ENCODE data around the gene PRKCE.

PRKCE gene

DNA sequence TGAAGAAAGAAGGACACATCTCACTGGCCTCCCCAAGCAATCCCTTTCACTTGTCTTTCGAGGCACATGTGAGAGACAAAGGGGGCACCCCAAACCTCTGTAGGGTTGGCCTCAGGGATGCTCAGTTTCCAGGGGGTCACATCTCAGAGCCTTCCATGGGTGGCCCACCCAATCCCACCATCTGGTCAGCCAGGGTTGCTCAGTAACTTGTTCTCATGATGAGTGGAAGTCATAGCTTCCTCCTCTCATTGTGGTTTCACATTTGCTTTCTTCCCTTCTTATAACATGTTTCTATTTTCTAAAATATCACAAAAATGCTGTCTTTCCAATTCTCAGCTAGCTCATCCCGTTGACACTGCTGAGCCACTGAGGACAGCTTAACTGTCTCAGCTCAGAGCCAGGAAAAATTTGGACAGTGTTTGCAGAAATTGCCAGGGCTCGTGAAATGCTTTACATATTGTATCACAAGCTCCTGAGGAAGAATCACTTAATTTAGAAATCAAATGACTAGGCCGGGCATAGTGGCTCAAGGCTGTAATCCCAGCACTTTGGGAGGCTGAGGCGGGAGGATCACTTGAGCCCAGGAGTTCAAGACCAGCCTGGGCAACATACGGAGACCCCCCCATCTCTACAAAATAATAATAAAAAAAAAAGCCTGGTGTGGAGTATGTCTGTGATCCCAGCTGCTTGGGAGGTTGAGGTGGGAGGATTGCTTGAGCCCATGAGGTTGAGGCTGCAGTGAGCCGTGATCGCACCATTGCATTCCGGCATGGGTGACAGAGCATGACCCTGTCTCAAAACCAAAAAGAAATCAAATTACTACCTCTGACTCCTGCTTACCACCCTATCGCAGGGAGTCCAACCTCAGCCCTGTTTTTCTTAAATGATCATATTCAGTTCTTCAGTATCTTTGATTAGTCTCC is 129.3 kb downstream of the PRKCE start:
- no peak for DNase-seq (ENCODE audit: low read depth)

DNA sequence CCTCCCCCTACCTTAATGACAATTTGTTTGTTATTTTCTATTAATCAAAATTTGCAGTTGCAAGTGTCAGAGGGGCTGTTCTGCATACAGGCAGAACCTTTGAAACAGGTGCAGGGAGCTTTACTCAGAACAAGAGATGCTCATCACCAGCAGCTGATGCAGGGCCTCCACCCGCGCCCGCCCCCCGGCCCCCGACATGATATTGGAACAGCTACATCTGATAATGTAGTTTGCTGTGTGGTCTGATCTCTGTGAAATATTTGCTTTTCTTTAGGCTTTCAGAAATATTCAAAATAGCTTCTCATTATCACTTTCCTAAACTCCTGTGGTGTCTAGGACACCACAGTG is 130.0 kb downstream of the PRKCE start:
- DNase-seq (ENCODE audit: low read depth): no peak

DNA sequence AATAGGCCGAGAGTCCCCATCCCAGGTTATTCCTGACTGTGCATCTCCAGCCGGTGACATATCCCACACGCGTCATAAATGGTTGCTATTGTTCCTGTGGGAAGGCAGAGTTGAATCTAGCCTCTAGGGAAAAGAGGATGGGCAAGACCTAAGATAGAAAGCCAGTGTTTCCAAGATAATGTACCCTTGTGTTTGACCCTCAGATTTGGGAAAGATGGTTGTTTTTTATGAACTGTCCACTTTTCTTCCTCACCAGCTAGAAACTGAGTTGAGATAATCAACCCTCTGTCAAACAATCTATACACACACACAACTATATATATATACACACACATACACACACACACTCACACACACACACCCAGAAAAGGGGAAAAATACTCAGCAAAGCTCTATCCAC is 131.0 kb downstream of the PRKCE start:
- no peak for DNase-seq (ENCODE audit: low read depth)

DNA sequence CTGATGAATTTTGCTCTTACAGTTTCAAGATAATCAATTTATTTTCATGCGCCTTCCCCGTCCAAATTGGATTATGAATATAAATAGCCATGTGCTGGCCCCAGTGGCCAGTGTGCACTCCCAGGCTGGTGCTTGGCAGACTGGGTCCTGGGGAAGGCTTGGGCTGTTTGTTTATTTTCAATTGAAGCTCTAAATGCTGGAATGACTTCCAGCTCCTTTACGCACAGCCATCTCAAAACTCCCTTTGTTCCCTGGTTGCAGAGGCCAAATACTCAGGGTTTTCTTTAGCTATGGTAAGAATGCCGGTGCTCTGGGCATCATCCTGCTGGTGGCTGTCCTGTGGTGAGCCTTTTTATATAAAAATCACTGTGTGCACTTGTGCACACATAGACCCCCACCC is 131.5 kb downstream of the PRKCE start:
- no peak for DNase-seq (ENCODE audit: low read depth)

DNA sequence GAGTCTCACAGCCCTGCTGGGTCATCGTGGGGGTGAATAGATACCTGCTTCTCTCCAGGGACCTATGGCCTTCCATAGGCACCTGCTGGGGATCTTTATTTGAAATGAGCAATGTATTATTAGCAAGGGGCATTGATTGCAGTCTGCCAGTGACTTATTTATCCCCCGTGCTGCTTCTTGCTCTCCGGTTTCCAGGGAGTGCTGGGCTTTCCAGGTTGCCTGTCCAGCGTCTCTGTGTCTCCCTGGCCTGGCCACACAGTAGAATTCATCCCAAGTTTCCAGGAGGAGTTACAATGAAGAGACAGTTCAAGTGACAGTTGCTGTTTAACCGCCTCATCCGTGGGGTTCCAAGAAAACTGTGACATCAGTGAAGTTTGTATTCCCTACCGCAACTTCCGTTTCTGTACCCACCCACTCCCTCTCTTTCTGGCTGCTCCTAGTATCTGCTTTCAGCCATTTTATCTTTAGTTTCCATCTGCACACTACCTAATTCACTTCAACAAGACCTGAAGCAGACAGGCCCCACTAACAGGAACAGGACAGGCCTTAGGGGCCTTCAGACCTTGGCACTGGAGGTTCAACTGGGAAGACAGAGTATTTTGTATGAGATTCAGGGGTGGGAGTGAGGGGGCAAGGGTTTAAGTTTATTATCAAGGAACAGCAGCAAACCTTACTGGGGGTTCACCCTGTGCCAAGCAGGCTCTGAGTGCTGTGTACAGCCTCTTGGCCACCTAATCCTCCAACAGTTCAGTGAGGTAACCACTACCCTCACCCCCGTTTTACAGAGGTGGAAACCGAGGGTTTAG is 134.8 kb downstream of the PRKCE start:
- no peak for DNase-seq (ENCODE audit: low read depth)

DNA sequence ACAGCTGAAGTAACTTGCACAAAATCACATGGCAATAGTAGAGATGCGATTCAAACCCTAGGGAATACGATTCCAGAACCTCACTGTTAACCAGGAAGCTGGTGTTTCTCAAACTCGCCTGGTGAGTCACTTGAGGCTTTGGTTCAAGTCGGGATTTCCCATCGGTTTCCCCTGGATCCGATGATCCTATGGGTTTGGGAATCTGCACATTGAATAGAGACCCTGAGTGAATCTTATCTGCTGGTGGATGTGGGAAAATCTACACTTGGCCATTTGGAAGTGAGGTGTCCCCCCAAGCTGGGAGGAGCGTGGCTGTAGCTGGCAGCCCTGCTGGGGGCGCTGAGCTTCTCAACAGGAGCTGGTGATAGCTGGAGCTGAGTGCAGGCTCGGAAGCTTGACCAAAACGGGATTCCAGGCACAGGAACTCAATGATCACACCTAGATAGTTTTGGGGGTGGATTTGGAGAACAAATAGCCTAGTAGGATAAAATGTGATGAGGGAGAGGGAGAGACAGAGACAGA is 135.4 kb downstream of the PRKCE start:
- no peak for DNase-seq (ENCODE audit: low read depth)

DNA sequence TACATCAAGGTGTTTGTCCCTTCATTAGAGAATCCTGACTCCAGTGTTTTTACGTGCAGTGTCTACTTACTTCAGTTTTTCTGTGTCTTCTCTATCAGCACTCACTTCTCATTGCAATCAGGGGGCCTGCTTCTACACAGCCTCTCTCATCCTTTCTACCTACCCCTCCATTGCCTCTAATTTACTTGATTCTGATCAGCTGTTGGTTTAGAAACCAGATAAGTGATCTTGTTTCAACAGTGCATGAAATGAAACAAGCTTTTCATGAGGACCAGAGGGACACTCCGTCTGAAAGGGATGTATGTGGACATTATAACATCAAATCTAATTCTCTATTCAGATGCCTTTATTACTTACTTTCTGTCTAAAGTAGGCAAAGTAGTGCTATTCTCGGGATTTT is 136.9 kb downstream of the PRKCE start:
- no peak for DNase-seq (ENCODE audit: low read depth)

DNA sequence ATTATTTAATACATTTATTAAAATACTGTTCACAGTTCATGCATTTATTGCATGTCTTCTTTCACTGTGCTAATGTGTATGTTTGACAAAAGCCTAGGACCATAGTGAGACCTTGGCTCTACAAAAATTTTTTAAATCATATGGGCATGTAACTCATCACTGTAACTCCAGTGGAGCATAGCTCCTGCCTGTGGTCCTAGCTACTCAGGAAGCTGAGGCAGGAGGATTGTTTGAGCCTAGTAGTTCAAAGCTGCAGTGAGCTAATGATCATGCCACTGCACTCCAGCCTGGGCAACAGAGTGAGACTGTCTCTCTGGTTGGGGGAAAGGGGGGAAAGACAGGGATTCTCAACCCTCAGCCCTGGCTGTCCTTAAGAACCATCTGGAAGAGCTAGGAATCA is 137.8 kb downstream of the PRKCE start:
- DNase-seq (ENCODE audit: low read depth): no peak

DNA sequence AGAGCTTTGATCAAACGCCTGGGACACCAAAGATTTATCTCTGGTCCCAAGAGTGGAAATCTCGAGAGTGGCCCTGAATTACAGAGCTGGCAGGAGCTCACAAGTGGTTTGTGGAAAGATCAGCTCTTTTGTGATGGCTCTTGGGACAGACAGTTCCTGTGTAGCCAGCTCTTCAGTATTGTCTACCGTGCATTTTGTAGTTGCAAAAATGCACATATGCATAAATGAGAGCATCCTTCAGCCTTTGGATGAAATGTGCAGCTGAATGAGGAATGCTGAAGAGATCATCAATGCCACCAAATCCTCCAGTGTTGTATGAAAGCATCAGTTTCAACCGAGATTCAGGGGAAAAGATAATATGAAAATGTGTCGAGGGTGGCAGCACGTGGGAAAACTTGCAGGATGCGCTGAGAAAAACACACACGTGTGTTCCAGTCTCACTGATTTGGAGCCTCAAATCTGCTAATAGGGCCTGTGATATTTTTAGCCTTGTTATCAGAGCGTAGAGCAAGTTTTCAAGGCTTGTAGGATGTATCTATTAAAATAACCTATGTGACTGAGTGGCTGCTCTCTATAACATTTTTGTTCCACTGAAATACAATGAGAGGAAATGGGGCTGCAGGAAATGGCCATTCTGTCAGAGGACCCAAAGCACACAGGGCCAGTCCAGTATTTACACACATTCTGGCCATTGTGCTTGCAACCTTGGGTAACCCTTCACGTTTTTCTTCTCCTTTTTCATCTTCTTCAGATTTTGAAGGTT is 138.7 kb downstream of the PRKCE start:
- DNase-seq (ENCODE audit: low read depth): no peak

DNA sequence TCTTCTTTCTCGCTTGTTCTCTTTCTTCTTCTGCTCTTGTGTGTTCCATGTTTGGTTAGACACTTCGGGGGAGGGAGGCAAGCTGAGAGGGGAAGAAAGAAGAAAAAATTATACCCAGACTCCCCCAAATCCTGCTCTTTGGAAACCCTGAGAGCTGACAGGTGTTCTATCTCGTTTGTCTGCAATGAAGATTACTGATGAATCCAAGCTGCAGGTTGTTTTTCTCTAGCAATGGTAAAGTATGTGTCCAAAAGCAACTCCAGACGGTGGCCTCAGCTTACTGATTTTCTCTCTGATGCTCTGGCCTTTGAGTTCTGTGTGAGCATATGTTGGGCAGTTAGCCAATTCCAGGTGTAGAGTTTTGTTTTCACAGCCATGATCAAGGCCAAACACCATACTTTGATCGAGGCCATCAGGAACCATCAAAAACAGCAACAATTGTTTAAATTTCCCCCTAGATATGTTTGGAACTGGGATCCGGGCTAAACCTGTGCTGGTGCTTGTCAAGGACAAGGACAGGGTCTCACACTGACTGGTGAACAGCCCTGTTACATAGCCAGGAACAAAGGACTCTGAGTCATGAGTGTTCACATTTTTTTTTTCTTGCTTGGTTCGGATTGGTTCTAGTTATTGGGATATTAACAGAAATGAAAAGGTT is 142.0 kb downstream of the PRKCE start:
- DNase-seq (ENCODE audit: low read depth): no peak

DNA sequence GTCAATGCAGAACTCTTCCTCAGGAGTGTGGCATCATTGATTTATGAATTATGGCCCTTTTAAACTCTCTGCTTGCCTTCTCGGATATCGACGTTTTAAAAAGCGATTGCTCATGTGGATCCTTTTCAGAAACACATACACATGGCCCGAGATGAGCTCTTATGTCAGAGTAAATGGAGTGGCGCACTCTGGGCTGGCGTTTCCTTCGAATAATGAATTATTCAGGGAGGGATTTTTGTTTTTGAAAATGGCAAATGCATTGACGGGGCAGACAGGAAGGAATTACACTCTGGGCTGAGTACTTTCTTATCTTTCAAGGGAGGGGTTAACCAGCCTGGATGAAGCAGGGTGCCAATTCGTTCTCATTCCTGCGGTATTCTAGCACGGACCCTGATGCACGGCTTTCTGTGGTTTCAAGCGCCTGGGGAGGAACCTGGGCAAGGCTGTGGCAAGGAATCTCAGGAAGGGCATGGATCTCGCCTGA is 142.7 kb downstream of the PRKCE start:
- no peak for DNase-seq (ENCODE audit: low read depth)

DNA sequence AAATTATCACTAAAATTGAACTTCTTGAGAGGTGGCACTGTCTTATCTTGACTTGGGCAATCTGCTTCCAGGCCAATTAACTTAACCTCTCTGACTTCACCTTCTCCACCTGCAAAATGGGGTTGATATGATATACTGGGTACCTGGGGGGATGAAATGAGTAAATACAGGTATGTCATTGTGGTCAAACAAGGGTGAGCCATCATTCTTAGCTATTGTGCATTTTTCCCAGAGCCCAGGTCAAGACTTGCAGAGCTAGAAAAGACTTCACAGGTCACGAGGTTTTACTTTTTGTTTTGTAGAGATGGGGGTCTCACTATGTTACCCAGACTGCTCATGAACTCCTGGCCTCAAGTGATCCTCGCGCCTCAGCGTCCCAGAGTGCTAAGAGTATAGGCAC is 145.0 kb downstream of the PRKCE start:
- no peak for DNase-seq (ENCODE audit: low read depth)

DNA sequence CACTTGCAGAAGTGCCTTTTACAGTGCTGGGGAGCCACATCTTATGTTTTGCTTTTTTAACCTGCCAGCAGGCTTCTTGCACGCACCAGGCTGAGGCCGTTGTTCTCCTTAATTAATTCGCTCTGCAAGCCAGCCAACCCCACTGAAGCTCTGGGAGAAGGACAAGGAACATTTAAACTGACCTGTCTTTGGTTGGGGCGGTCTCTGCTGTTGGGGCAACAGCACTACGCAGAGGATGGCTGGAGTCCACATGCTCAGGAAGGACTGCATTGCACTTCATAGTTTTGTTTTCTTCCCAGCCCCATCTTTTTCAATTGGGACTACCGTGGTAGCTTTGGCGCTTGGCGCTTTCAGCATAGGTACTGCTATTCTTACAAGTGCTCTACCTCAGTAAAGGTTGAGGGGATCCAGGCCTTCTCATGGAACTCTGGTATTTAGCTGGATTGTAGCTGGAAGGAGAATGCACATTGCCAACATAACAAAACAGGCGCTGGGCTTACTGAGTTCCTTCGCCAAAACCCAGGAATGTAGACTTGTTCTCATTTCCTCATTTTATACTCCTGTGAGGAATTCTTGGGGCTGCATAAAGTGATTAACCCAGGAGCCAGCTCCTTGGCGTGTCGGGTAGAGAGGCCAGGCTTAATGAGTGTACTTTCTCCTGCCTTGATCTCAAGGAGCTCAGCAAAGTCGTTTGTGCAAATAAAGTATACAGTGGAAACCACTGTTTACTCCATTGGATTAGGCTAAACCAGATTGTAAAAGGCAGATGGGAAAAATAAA is 146.2 kb downstream of the PRKCE start:
- no peak for DNase-seq (ENCODE audit: low read depth)

DNA sequence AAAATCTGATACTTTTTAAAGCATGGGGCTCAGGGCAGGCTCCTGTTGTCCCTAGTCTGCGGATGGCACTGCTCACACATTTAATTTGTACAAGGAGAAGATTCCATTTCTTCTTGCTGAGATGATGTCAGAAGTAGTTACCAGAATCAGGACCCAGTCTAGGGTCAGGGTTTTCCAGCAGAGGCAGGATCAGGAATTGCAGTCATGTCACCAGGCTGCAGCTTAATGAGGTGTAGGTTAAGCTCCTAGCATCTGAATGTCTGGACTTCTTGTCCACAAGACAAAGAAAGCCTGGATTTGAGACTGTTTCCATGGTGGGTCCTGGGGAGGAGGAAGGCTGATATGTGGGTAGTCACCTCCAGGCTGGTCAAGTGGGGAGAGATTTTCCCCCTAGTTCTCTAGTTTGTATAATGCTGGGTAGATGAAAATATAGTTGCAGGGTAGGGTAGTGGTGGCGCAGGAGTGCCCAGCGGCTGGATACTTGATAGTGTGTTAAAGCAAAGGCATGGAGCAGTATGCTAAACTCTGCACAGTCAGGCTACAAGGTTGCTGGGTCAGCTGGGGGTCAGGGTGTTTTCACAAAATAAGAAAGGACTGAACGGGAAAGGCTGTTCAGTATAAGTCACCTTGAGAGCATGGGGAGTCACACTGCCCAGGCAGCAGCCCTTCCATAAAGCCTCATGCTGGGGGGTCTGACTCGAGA is 148.4 kb downstream of the PRKCE start:
- no peak for DNase-seq (ENCODE audit: low read depth)

DNA sequence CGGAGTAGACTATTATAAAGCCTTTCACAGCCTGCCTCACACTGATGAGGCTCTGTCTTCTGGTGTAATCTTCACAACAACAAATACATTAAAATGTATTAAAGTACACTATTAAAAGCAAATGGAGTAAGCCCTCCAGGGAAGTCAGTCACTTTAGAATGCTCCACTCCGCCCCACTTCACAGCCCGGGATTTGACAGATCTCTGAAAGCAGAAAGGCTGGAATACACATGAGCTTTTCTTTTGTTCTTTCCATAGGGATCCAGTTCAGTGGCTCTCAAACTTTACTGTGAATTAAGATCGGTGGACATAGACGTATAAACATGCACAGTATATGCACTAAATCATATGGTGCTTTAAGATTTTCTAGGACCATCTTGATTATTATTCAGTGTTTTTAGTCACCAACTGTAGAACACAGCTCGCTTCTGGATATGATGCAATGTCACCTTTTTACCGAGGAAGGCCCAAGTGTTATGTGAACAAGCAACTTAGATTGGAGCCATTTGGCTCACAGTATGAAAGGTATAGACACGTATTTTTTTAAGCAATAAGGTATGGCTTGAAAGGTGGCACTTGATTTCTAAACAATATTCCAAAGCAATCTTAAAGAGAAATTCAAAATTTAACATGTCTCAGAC is 151.1 kb downstream of the PRKCE start:
- DNase-seq (ENCODE audit: low read depth): no peak

DNA sequence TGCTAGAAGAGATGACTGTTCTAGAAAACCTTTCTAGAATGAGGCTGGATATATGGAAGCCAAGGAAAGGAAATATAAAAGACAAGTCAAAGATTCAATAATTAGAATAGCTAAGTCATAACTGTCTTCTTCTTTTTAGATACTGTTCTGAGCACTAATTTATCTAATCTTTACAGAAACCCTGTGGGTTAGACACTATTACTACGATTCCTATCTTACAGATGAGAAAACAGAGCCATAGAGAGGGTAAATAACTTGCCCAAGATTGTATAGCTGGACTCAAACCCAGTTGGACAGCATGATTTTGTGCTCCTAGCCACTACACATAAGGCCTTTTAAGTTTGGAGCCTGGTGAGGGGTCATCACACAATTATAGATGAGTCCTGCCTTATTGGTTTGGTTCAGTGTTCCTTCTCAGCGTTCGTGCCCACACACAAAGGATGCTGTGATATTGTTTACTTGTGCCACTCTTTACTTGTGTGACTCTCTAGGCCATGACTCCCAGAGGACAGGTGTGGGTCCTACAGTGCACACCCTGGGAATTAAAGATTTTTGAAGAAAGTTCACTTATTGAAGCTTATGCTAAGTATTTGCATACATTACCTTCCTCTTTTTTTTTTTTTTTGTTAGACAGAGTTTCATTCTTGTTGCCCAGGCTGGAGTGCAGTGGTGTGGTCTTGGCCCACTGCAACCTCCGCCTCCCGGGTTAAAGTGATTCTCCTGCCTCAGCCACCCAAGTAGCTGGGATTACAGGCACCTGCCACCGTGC is 153.7 kb downstream of the PRKCE start:
- DNase-seq (ENCODE audit: low read depth): no peak

DNA sequence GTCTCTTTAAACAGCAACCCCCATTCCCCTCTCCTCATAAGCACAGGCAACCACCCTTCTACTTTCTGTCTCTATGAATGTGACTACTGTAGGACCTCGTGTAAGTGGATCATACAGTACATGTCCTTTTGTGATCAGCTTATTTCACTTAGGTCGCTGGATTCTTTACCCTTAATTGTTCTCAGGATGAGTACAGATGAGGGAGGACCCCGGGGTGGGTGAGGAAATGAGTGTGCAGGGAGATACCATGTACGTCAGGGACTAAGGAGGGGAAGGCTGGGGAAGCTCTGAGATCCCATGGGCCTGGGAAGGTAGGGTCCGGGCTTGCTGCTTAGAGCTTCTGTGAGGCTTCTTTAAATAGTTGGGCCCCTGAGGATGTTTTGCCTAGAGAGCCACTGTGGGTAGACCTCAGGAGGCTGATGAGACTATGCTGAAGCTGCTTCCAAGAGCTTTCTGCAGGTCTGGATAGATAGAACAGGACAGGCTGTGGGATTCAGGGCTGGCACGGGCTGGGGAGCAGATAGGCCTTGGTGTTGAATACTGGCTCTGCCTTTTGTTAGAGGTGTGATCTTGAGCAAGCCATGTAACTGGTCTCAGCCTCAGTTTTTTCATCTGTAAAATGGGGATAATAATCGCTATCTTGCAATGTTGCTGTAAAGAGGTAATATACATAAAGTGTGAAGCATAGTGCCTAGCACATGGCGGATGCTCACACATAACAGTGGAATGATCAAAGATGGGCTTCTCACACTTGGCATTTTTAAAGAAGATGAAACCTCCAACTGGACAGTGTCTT is 155.3 kb downstream of the PRKCE start:
- DNase-seq (ENCODE audit: low read depth): no peak

DNA sequence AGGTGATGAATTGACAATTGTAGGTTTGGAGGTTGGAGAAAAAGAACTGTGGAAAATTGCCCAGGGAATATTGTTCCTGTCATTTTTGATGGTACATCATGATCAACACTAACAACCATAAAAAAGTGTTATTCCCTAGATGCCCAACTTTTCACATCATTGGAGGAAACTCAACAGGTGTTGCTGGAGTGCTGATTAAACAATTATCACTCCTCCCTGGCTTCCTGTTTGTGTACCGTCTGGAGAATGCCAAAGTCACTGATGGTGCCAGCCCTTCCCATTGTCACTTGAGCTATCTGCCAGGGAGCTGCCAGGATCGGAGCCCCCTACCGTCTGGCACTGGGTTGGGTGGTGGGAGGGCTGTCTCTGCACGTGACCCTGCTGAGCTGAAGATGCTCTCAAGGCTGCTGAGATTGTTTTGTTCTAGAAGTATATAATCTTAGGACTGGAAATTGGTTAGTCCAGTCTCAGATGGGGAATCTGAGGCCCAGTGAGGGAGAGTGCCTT is 156.9 kb downstream of the PRKCE start:
- no peak for DNase-seq (ENCODE audit: low read depth)

Data from HS-27A (cell line).